H9 (cell line): ENCODE results near the gene OR8B8. TPM values are rescaled to one million over a fixed set of nuclear protein-coding genes. Genes with fewer than 3 reads are reported as not detected.

Experiments
- DNase-seq: peaks from one replicate; pipeline ENCODE4 v3.0.0-alpha.2; 2017
- H2AFZ ChIP-seq: one replicate; pipeline ENCODE4 v1.6.1; 2013; ENCODE audit warnings: mild to moderate bottlenecking, low read length, control low read depth, moderate library complexity
- H2AK5ac ChIP-seq: 2 replicates; pipeline ENCODE4 v1.6.1; 2013; ENCODE audit warnings: low read length, control low read depth, mixed read lengths; ENCODE audit not compliant: insufficient read length
- H2BK120ac ChIP-seq: one replicate; pipeline ENCODE4 v1.6.1; 2013; ENCODE audit warnings: low read depth, mild to moderate bottlenecking, low read length, control low read depth, inconsistent platforms; ENCODE audit not compliant: poor library complexity, severe bottlenecking
- H2BK12ac ChIP-seq: 2 replicates; pipeline ENCODE4 v1.6.1; 2013; ENCODE audit warnings: low read length, control low read depth, mixed read lengths, low read depth; ENCODE audit not compliant: insufficient read length
- H2BK15ac ChIP-seq: 2 replicates; pipeline ENCODE4 v1.6.1; 2013; ENCODE audit warnings: low read depth, low read length, control low read depth
- H2BK20ac ChIP-seq: one replicate; pipeline ENCODE4 v1.6.1; 2013; ENCODE audit warnings: low read depth, mild to moderate bottlenecking, low read length, control low read depth, inconsistent platforms; ENCODE audit not compliant: poor library complexity, severe bottlenecking
- H2BK5ac ChIP-seq: 2 replicates; pipeline ENCODE4 v1.6.1; 2013; ENCODE audit warnings: low read length, control low read depth, mixed read lengths; ENCODE audit not compliant: insufficient read length
- H3K14ac ChIP-seq: 2 replicates; pipeline ENCODE4 v1.6.1; 2013; ENCODE audit warnings: low read length, control low read depth; ENCODE audit not compliant: insufficient read depth
- H3K18ac ChIP-seq: 2 replicates; pipeline ENCODE4 v1.6.1; 2013; ENCODE audit warnings: low read depth, mild to moderate bottlenecking, mixed read lengths, low read length, control low read depth; ENCODE audit not compliant: insufficient read length
- H3K23ac ChIP-seq: 2 replicates; pipeline ENCODE4 v1.6.1; 2013; ENCODE audit warnings: low read length, control low read depth, mixed read lengths, low read depth; ENCODE audit not compliant: insufficient read length
- H3K23me2 ChIP-seq: 2 replicates; pipeline ENCODE4 v1.6.1; 2013; ENCODE audit warnings: low read depth, mild to moderate bottlenecking, mixed read lengths, low read length, control low read depth; ENCODE audit not compliant: insufficient read length, poor library complexity, severe bottlenecking
- H3K27ac ChIP-seq: 2 replicates; pipeline ENCODE4 v1.5.1; 2013; ENCODE audit warnings: low read length, control low read depth, mixed read lengths, low read depth; ENCODE audit not compliant: insufficient read length
- H3K27me3 ChIP-seq: 2 replicates; pipeline ENCODE4 v1.6.1; 2013; ENCODE audit warnings: low read length, control low read depth, inconsistent platforms; ENCODE audit not compliant: insufficient read depth
- H3K4ac ChIP-seq: 2 replicates; pipeline ENCODE4 v1.6.1; 2013; ENCODE audit warnings: low read depth, mild to moderate bottlenecking, control low read depth, inconsistent platforms, low read length, moderate library complexity
- H3K4me1 ChIP-seq: 2 replicates; pipeline ENCODE4 v1.6.1; 2013; ENCODE audit warnings: low read length, control low read depth, inconsistent platforms; ENCODE audit not compliant: insufficient read depth
- H3K4me2 ChIP-seq: 2 replicates; pipeline ENCODE4 v1.6.1; 2013; ENCODE audit warnings: low read length, control low read depth, mixed read lengths; ENCODE audit not compliant: insufficient read length, insufficient read depth
- H3K56ac ChIP-seq: 2 replicates; pipeline ENCODE4 v1.6.1; 2013; ENCODE audit warnings: low read depth, mild to moderate bottlenecking, mixed read lengths, low read length, control low read depth; ENCODE audit not compliant: insufficient read length
- H3K79me1 ChIP-seq: 2 replicates; pipeline ENCODE4 v1.6.1; 2013; ENCODE audit warnings: low read depth, mild to moderate bottlenecking, moderate library complexity, low read length, control low read depth, inconsistent platforms; ENCODE audit not compliant: insufficient read depth, poor library complexity, severe bottlenecking
- H3K79me2 ChIP-seq: 2 replicates; pipeline ENCODE4 v1.6.1; 2013; ENCODE audit warnings: low read length, control low read depth, inconsistent platforms; ENCODE audit not compliant: insufficient read depth
- H3K9ac ChIP-seq: 2 replicates; pipeline ENCODE4 v1.6.1; 2013; ENCODE audit warnings: low read length, control low read depth, mixed read lengths; ENCODE audit not compliant: insufficient read length; ENCODE audit errors: extremely low read depth
- H3K9me3 ChIP-seq: one replicate; pipeline ENCODE4 v1.6.1; 2013; ENCODE audit warnings: low read depth, low read length, inconsistent platforms; ENCODE audit not compliant: control insufficient read depth
- H3T11ph ChIP-seq: one replicate; pipeline ENCODE4 v1.6.1; 2013; ENCODE audit warnings: mild to moderate bottlenecking, low read length, control low read depth, inconsistent platforms
- H4K20me1 ChIP-seq: one replicate; pipeline ENCODE4 v1.6.1; 2013; ENCODE audit not compliant: control insufficient read depth, insufficient read length, insufficient read depth
- H4K5ac ChIP-seq: 2 replicates; pipeline ENCODE4 v1.6.1; 2013; ENCODE audit warnings: low read depth, mild to moderate bottlenecking, mixed read lengths, low read length, control low read depth; ENCODE audit not compliant: insufficient read length
- H4K8ac ChIP-seq: replicated peaks from 2 replicates; pipeline ENCODE4 v1.6.1; 2013; ENCODE audit warnings: low read length, control low read depth, mixed read lengths, low read depth; ENCODE audit not compliant: insufficient read length
- H4K91ac ChIP-seq: 2 replicates; pipeline ENCODE4 v1.6.1; 2013; ENCODE audit warnings: low read depth, mild to moderate bottlenecking, moderate library complexity, mixed read lengths, low read length, control low read depth; ENCODE audit not compliant: insufficient read length
- H3K27ac Mint-ChIP-seq, 3 experiments: 2 replicates in 2 of 3; 3 replicates in 1 of 3; pipeline ENCODE4 v1.8.0; 2020 to 2021; ENCODE audit warnings: mixed read lengths in 3 of 3, mild to moderate bottlenecking in 1 of 3, moderate library complexity in 1 of 3
- H3K27me3 Mint-ChIP-seq: 2 replicates; pipeline ENCODE4 v1.8.0; 2021; ENCODE audit warnings: low read depth, mild to moderate bottlenecking, moderate library complexity, mixed read lengths
- H3K36me3 Mint-ChIP-seq, 3 experiments: 2 replicates in 2 of 3; 3 replicates in 1 of 3; pipeline ENCODE4 v1.8.0; 2020 to 2021; ENCODE audit warnings: low read depth in 3 of 3, mixed read lengths in 3 of 3; ENCODE audit not compliant: insufficient read depth in 1 of 3
- H3K4me1 Mint-ChIP-seq, 2 experiments: 2 replicates each; pipeline ENCODE4 v1.8.0; 2020; ENCODE audit warnings: mixed read lengths in 2 of 2
- H3K4me3 Mint-ChIP-seq, 2 experiments: 2 replicates in 1 of 2; 3 replicates in 1 of 2; pipeline ENCODE4 v1.8.0; 2020 to 2021; ENCODE audit warnings: mild to moderate bottlenecking in 2 of 2, mixed read lengths in 2 of 2, moderate library complexity in 1 of 2
- H3K9me3 Mint-ChIP-seq, 2 experiments: 2 replicates in 1 of 2; 3 replicates in 1 of 2; pipeline ENCODE4 v1.8.0; 2020; ENCODE audit warnings: mild to moderate bottlenecking in 2 of 2, mixed read lengths in 2 of 2, moderate library complexity in 1 of 2
- CTCF ChIP-seq: fragments of 200-600 bp; sonication (generic); conservative IDR thresholded peaks from 3 replicates; pipeline ENCODE4 v1.8.0; 2021; ENCODE audit warnings: antibody characterized with exemption, mild to moderate bottlenecking
- WGBS: extraction: QIAGEN DNeasy Blood & Tissue Kit; methylation state at CpG from one replicate; pipeline ENCODE4 v1.1.7; 2013; ENCODE audit warnings: missing lambda C conversion rate, low lambda C conversion rate, mixed read lengths; ENCODE audit not compliant: insufficient read length; ENCODE audit errors: extremely low coverage; 5-methylcytosine and 5-hydroxymethylcytosine counted together
- total RNA-seq: library from RNA; stranded (reverse); gene quantifications from 2 replicates; pipeline ENCODE4 v1.2.1, GENCODE V29; 2021

OR8B8 gene
- total RNA-seq, 1 experiment from 2014 or later, result not detected

DNA sequence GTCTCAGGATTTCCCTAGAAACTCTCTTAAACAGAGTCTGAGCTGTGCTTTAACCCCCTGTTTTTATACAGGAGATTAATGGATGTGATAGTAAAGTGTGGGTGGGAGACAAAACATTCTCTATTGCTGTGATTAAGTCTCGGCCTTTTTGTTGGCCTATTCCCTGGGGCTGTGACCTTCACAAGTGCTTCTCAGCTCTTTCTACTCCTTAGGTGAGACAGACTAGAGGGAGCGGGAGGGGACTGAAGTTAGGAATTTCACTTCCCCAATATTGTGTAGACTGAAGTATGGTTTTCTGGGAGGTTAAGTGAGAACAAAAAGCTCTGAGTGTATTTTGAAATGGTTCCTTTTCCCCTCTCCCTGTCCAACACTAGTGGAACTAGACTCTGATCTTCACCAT is 29.8 kb upstream of the OR8B8 start:
- H3K79me2 ChIP-seq, result no peaks in the 10 kb centered on the region
- Mint-ChIP-seq H3K36me3 (no peaks in the 10 kb centered on the region), H3K27ac (no peak overlapping the region), H3K9me3 (no peaks in the 10 kb centered on the region), H3K27me3 (no peaks in the 10 kb centered on the region; the same call in 1 of the 2 replicates), H3K4me3 (no peak overlapping the region), H3K4me1 (peaks cover 13 to 15% of the 10 kb centered on the region in 2 experiments)
- no peaks in the 10 kb centered on the region for H3K79me1 ChIP-seq
- no peak for DNase-seq
- no peaks in the 10 kb centered on the region for H3K9me3 ChIP-seq
- H3K56ac ChIP-seq, result no peak overlapping the region
- no peak overlapping the region for H3T11ph ChIP-seq
- H3K4me1 ChIP-seq, result no peaks in the 10 kb centered on the region
- no CpG with 5 or more reads among the region's 2 CpGs for WGBS
- no peak overlapping the region for H3K4ac ChIP-seq
- H3K4me2 ChIP-seq, result no peak overlapping the region
- H2BK20ac ChIP-seq, result no peak overlapping the region
- no peak overlapping the region for H4K5ac ChIP-seq
- H2BK5ac ChIP-seq, result no peak overlapping the region
- no peak overlapping the region for H3K18ac ChIP-seq
- no peak overlapping the region for H3K23ac ChIP-seq
- no peak overlapping the region for H4K91ac ChIP-seq
- H2BK12ac ChIP-seq, result no peak overlapping the region
- no peaks in the 10 kb centered on the region for H3K23me2 ChIP-seq
- no peak overlapping the region for H2AK5ac ChIP-seq
- no peak overlapping the region for H3K27ac ChIP-seq
- H2BK15ac ChIP-seq, result no peak overlapping the region
- H2AFZ ChIP-seq, result no peak overlapping the region
- H4K8ac ChIP-seq, result no peak overlapping the region
- no peak for TF ChIP-seq CTCF
- H3K9ac ChIP-seq, result no peak overlapping the region
- no peak overlapping the region for H3K14ac ChIP-seq
- no peaks in the 10 kb centered on the region for H3K27me3 ChIP-seq
- no peaks in the 10 kb centered on the region for H4K20me1 ChIP-seq
- no peak overlapping the region for H2BK120ac ChIP-seq
